ENCODE results near the gene PRPF8. TPM values are rescaled to one million over a fixed set of nuclear protein-coding genes. Genes with fewer than 3 reads are reported as not detected.

PRPF8 gene
- total and polyA plus RNA-seq, 10 of the 15 experiments (the other 5 are each of a cell fraction or from before 2014, with no cell fraction given), result 77.2 to 337 (median 162) TPM

DNA sequence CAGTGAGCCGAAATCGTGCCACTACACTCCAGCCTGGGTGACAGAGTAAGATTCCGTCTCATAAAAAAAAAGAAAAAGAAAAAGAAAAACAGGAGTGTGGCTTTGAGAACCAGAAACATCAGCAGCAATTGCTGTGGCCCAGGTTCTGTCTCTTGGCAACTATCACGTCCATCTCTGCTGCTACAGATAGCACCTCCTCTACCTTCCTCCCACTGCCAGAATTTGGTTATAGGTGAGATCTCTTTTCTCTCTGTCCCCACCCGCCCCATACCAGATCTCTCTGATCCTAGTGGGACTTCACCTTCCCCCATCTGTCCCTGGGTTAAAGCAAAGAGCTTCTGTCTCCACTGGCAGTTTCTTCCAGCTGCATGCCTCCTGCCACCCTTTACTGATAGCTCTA, 22.4 kb upstream of the PRPF8 start (continued):
- TF ChIP-seq HDAC6 (IDR thresholded peaks at IDR 0.05; ENCODE audit: unreplicated experiment), result no peak
- no peak for TF ChIP-seq MXI1 (IDR thresholded peaks at IDR 0.05; ENCODE audit: low read depth, low read length)
- TF ChIP-seq TCF7 (IDR thresholded peaks at IDR 0.05; ENCODE audit: borderline replicate concordance), result no peak
- TF ChIP-seq BMI1 (IDR thresholded peaks at IDR 0.05; ENCODE audit: borderline replicate concordance), result no peak
- TF ChIP-seq, protein P1, sequence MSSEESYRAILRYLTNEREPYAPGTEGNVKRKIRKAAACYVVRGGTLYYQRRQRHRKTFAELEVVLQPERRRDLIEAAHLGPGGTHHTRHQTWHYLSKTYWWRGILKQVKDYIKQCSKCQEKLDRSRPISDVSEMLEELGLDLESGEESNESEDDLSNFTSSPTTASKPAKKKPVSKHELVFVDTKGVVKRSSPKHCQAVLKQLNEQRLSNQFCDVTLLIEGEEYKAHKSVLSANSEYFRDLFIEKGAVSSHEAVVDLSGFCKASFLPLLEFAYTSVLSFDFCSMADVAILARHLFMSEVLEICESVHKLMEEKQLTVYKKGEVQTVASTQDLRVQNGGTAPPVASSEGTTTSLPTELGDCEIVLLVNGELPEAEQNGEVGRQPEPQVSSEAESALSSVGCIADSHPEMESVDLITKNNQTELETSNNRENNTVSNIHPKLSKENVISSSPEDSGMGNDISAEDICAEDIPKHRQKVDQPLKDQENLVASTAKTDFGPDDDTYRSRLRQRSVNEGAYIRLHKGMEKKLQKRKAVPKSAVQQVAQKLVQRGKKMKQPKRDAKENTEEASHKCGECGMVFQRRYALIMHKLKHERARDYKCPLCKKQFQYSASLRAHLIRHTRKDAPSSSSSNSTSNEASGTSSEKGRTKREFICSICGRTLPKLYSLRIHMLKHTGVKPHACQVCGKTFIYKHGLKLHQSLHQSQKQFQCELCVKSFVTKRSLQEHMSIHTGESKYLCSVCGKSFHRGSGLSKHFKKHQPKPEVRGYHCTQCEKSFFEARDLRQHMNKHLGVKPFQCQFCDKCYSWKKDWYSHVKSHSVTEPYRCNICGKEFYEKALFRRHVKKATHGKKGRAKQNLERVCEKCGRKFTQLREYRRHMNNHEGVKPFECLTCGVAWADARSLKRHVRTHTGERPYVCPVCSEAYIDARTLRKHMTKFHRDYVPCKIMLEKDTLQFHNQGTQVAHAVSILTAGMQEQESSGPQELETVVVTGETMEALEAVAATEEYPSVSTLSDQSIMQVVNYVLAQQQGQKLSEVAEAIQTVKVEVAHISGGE (CRISPR knock-in tag; IDR thresholded peaks at IDR 0.05), result no peak
- TF ChIP-seq, protein P2, sequence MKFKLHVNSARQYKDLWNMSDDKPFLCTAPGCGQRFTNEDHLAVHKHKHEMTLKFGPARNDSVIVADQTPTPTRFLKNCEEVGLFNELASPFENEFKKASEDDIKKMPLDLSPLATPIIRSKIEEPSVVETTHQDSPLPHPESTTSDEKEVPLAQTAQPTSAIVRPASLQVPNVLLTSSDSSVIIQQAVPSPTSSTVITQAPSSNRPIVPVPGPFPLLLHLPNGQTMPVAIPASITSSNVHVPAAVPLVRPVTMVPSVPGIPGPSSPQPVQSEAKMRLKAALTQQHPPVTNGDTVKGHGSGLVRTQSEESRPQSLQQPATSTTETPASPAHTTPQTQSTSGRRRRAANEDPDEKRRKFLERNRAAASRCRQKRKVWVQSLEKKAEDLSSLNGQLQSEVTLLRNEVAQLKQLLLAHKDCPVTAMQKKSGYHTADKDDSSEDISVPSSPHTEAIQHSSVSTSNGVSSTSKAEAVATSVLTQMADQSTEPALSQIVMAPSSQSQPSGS (IDR thresholded peaks at IDR 0.05; ENCODE audit: low read length), result no peak
- TF ChIP-seq MEF2B (IDR thresholded peaks at IDR 0.05; ENCODE audit: partially characterized antibody, poor library complexity, severe bottlenecking), result no peak

DNA sequence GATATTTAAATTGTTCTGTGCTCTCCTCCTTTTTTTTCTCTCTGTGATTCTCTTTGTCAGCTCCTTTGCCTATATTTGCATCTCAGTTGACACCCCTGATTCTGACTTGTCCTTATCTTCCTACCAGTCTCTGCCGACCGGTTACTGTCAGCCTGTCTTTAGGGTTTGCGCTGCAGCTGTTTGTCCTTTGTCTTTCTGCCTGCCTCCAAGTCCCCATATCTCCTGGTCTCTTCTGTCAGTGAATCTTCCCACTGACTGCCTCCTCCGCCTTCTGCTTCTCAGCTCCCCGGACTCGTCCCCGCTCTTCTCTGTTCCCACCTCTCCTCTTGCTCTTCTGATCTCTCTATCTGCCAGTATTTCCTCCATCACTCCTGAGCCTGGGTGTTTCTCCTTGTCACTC, 20.3 kb upstream of the PRPF8 start:
- Histone ChIP-seq H3K27me3 (replicated peaks in 1 of 2; ENCODE audit: control insufficient read depth in 2 of 2, insufficient read depth in 2 of 2, low read length in 1 of 2) (peaks cover 0 to 1% of the 10 kb centered on the region in 2 experiments; a peak in 2 of 4 replicates), H3K4me3 (no peak overlapping the region), H3K4me1 (ENCODE audit: control insufficient read depth, insufficient read depth, low read length) (peaks cover 4% of the 10 kb centered on the region), H3K9ac (ENCODE audit: control insufficient read depth, insufficient read depth, low read length) (no peak overlapping the region), H3K9me3 (replicated peaks; ENCODE audit: control insufficient read depth, insufficient read depth, low read length) (no peaks in the 10 kb centered on the region), H3K36me3 (ENCODE audit: control insufficient read depth in 2 of 2, insufficient read depth in 2 of 2, low read length in 1 of 2) (no peaks in the 10 kb centered on the region), H3K79me2 (ENCODE audit: control insufficient read depth, insufficient read depth, low read length) (no peaks in the 10 kb centered on the region), H3K27ac (ENCODE audit: control insufficient read depth, insufficient read depth) (no peak overlapping the region), H3K4me2 (ENCODE audit: control insufficient read depth, insufficient read depth) (no peak overlapping the region), H4K20me1 (ENCODE audit: control insufficient read depth, insufficient read depth) (no peaks in the 10 kb centered on the region), H2AFZ (ENCODE audit: control insufficient read depth, low read depth, low read length) (no peak overlapping the region)
- intact Hi-C loops (cut with micrococcal nuclease; ENCODE audit: unreplicated experiment) (no loop called here), in situ Hi-C loops (cut with MboI) (no loop called here)
- CTCF ChIA-PET, result no interaction called here
- SMC1A ChIA-PET (ENCODE audit: uncharacterized antibody, unreplicated experiment), result interaction anchor here (1.0 kb wide), 1 partner anchor 8 kb away, joined by 3 read pairs; no protein-coding TSS in a partner anchor
- RAD21 ChIA-PET (ENCODE audit: unreplicated experiment), result no interaction called here
- POLR2A ChIA-PET, result no interaction called here
- ATAC-seq (no peak), FAIRE-seq (no peak), DNase-seq (ENCODE audit: low read depth, low spot score) (no peak)
- no TSS peak for BruUV-seq (replicated peaks)
- WGBS (ENCODE audit: insufficient coverage, insufficient replicate concordance, low lambda C conversion rate, missing lambda C conversion rate), result 93% methylated on average over 7 of the region's 7 CpGs
- TF ChIP-seq CBFB (IDR thresholded peaks at IDR 0.05; ENCODE audit: low read depth) (no peak), KAT2A (conservative IDR thresholded peaks at IDR 0.05; ENCODE audit: control insufficient read depth, low read depth, low read length) (no peak), NR2C2 (IDR thresholded peaks at IDR 0.05; ENCODE audit: borderline replicate concordance, control insufficient read depth, insufficient read length, low read depth) (no peak), TCF12 (IDR thresholded peaks at IDR 0.05; ENCODE audit: low read depth, low read length) (no peak)
- TF ChIP-seq, protein P3, sequence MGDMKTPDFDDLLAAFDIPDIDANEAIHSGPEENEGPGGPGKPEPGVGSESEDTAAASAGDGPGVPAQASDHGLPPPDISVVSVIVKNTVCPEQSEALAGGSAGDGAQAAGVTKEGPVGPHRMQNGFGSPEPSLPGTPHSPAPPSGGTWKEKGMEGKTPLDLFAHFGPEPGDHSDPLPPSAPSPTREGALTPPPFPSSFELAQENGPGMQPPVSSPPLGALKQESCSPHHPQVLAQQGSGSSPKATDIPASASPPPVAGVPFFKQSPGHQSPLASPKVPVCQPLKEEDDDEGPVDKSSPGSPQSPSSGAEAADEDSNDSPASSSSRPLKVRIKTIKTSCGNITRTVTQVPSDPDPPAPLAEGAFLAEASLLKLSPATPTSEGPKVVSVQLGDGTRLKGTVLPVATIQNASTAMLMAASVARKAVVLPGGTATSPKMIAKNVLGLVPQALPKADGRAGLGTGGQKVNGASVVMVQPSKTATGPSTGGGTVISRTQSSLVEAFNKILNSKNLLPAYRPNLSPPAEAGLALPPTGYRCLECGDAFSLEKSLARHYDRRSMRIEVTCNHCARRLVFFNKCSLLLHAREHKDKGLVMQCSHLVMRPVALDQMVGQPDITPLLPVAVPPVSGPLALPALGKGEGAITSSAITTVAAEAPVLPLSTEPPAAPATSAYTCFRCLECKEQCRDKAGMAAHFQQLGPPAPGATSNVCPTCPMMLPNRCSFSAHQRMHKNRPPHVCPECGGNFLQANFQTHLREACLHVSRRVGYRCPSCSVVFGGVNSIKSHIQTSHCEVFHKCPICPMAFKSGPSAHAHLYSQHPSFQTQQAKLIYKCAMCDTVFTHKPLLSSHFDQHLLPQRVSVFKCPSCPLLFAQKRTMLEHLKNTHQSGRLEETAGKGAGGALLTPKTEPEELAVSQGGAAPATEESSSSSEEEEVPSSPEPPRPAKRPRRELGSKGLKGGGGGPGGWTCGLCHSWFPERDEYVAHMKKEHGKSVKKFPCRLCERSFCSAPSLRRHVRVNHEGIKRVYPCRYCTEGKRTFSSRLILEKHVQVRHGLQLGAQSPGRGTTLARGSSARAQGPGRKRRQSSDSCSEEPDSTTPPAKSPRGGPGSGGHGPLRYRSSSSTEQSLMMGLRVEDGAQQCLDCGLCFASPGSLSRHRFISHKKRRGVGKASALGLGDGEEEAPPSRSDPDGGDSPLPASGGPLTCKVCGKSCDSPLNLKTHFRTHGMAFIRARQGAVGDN (IDR thresholded peaks at IDR 0.05), result no peak
- TF ChIP-seq, protein P4, sequence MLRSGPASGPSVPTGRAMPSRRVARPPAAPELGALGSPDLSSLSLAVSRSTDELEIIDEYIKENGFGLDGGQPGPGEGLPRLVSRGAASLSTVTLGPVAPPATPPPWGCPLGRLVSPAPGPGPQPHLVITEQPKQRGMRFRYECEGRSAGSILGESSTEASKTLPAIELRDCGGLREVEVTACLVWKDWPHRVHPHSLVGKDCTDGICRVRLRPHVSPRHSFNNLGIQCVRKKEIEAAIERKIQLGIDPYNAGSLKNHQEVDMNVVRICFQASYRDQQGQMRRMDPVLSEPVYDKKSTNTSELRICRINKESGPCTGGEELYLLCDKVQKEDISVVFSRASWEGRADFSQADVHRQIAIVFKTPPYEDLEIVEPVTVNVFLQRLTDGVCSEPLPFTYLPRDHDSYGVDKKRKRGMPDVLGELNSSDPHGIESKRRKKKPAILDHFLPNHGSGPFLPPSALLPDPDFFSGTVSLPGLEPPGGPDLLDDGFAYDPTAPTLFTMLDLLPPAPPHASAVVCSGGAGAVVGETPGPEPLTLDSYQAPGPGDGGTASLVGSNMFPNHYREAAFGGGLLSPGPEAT (IDR thresholded peaks at IDR 0.05; ENCODE audit: low read depth), result no peak
